GM19238 (cell line): Measurements from ENCODE around the gene ZNF318.

ENCODE experiments used
- DNase-seq: peaks from one replicate; pipeline ENCODE4 v3.0.0; 2011; ENCODE audit warnings: low spot score; ENCODE audit not compliant: insufficient read length

The ZNF318 gene

GRCh38 chr6:43302126-43302525 is 67.3 kb downstream of the ZNF318 start:
- DNase-seq = no peak

- no peak for DNase-seq
These were observed 68.2 kb downstream of the ZNF318 start for GRCh38 chr6:43301081-43301870.

- DNase-seq = no peak
These were observed 69.8 kb downstream of the ZNF318 start for GRCh38 chr6:43299338-43300293.

- no peak for DNase-seq
These were observed 70.7 kb downstream of the ZNF318 start for GRCh38 chr6:43298565-43299337.

GRCh38 chr6:43297644-43298564 is 71.5 kb downstream of the ZNF318 start, which contains the start of gene SLC22A7:
SLC22A7 (plus strand) TSS chr6:43298260; CDS start chr6:43298359, 99 bp downstream.
- no peak for DNase-seq

- no peak for DNase-seq
These were observed 72.5 kb downstream of the ZNF318 start for GRCh38 chr6:43296780-43297497.

- DNase-seq = no peak
These were observed 74.0 kb downstream of the ZNF318 start for GRCh38 chr6:43295456-43295855.

- no peak for DNase-seq
These were observed 74.9 kb downstream of the ZNF318 start for GRCh38 chr6:43294536-43294935.

- no peak for DNase-seq
These were observed 75.7 kb downstream of the ZNF318 start for GRCh38 chr6:43293698-43294097.

GRCh38 chr6:43292763-43293318 is 76.6 kb downstream of the ZNF318 start:
- DNase-seq = no peak

GRCh38 chr6:43292341-43292740 is 77.1 kb downstream of the ZNF318 start:
- DNase-seq = no peak

- no peak for DNase-seq
These were observed 77.7 kb downstream of the ZNF318 start for GRCh38 chr6:43291708-43292107.

GRCh38 chr6:43290905-43291355 is 78.5 kb downstream of the ZNF318 start:
- no peak for DNase-seq

- DNase-seq = no peak
These were observed 79.0 kb downstream of the ZNF318 start for GRCh38 chr6:43290339-43290904.

- no peak for DNase-seq
These were observed 81.4 kb downstream of the ZNF318 start for GRCh38 chr6:43287717-43288679.

GRCh38 chr6:43286980-43287716 is 82.3 kb downstream of the ZNF318 start:
- no peak for DNase-seq

GRCh38 chr6:43286456-43286979 is 82.9 kb downstream of the ZNF318 start:
- no peak for DNase-seq
